ENCODE data around the gene SLC41A1. TPM values are rescaled to one million over a fixed set of nuclear protein-coding genes. Genes with fewer than 3 reads are reported as not detected.

Gene SLC41A1
- total RNA-seq, 1 experiment from 2014 or later = 49.7 TPM

- intact Hi-C loops (cut with micrococcal nuclease) = loop anchor here (10.0 kb wide), 1 partner anchor 48 kb away; no protein-coding TSS in a partner anchor
- ChIA-PET POLR2A (interaction anchor here (0.7 kb wide), 1 partner anchor 108 kb away, joined by 3 read pairs; no protein-coding TSS in a partner anchor), CTCF (interaction anchor here (1.1 to 1.2 kb wide), 2 partner anchors 19 to 141 kb away, joined by 3 to 4 read pairs; no protein-coding TSS in a partner anchor)
- no TSS peak for BruUV-seq (replicated peaks)
- peaks cover 17% of the 10 kb centered on the region for H3K27me3 Mint-ChIP-seq (ENCODE audit: insufficient read depth, unreplicated experiment)
- H3K4me1 Mint-ChIP-seq (ENCODE audit: insufficient read depth, unreplicated experiment) = peaks cover 7% of the 10 kb centered on the region
- no peak for DNase-seq (ENCODE audit: unreplicated experiment)
- no peak for TF ChIP-seq CTCF (IDR thresholded peaks at IDR 0.05; ENCODE audit: unreplicated experiment)
- H3K9me3 Mint-ChIP-seq (ENCODE audit: unreplicated experiment) = peaks cover 20% of the 10 kb centered on the region
- no peak overlapping the region for H3K4me3 Mint-ChIP-seq (ENCODE audit: unreplicated experiment)
- H3K36me3 Mint-ChIP-seq (ENCODE audit: insufficient read depth, unreplicated experiment) = no peaks in the 10 kb centered on the region
- no peak overlapping the region for H3K27ac Mint-ChIP-seq (ENCODE audit: low read depth, unreplicated experiment)
Observed at GRCh38 chr1:205856433-205856832, 43.4 kb upstream of the SLC41A1 start.

GRCh38 chr1:205852969-205853368, 40.0 kb upstream of the SLC41A1 start:
- CTCF ChIA-PET = interaction anchor here (0.6 to 1.0 kb wide), 5 partner anchors 23 to 912 kb away, joined by 3 to 5 read pairs (median 4); no protein-coding TSS in a partner anchor
- DNase-seq (ENCODE audit: unreplicated experiment) = no peak
- POLR2A ChIA-PET = interaction anchor here (1.2 to 1.7 kb wide), 2 partner anchors 12 to 14 kb away, joined by 3 to 8 read pairs; no protein-coding TSS in a partner anchor
- Mint-ChIP-seq H3K4me3 (ENCODE audit: unreplicated experiment) (no peak overlapping the region), H3K4me1 (ENCODE audit: insufficient read depth, unreplicated experiment) (peaks cover under 1% of the 10 kb centered on the region), H3K27me3 (ENCODE audit: insufficient read depth, unreplicated experiment) (peaks cover 10% of the 10 kb centered on the region), H3K9me3 (ENCODE audit: unreplicated experiment) (peaks cover 20% of the 10 kb centered on the region), H3K27ac (ENCODE audit: low read depth, unreplicated experiment) (no peak overlapping the region), H3K36me3 (ENCODE audit: insufficient read depth, unreplicated experiment) (no peaks in the 10 kb centered on the region)
- intact Hi-C loops (cut with micrococcal nuclease) = loop anchor here (10.0 kb wide), 1 partner anchor 52 kb away; no protein-coding TSS in a partner anchor
- BruUV-seq (replicated peaks) = no TSS peak
- no peak for TF ChIP-seq CTCF (IDR thresholded peaks at IDR 0.05; ENCODE audit: unreplicated experiment)

- no peak overlapping the region for H3K27ac Mint-ChIP-seq (ENCODE audit: low read depth, unreplicated experiment)
- ChIA-PET CTCF (interaction anchor here (0.8 kb wide), 1 partner anchor 22 kb away, joined by 3 read pairs; no protein-coding TSS in a partner anchor), POLR2A (interaction anchor here (0.6 to 1.7 kb wide), 5 partner anchors 9 to 142 kb away, joined by 3 to 8 read pairs (median 4); partner anchors contain the start of gene NUCKS1)
- H3K27me3 Mint-ChIP-seq (ENCODE audit: insufficient read depth, unreplicated experiment) = peaks cover 10% of the 10 kb centered on the region
- peaks cover 17% of the 10 kb centered on the region for H3K9me3 Mint-ChIP-seq (ENCODE audit: unreplicated experiment)
- no peaks in the 10 kb centered on the region for H3K36me3 Mint-ChIP-seq (ENCODE audit: insufficient read depth, unreplicated experiment)
- H3K4me3 Mint-ChIP-seq (ENCODE audit: unreplicated experiment) = no peak overlapping the region
- TF ChIP-seq CTCF (IDR thresholded peaks at IDR 0.05; ENCODE audit: unreplicated experiment) = no peak
- BruUV-seq (replicated peaks) = no TSS peak
- no peak for DNase-seq (ENCODE audit: unreplicated experiment)
- intact Hi-C loops (cut with micrococcal nuclease) = loop anchor here (10.0 kb wide), 1 partner anchor 53 kb away; no protein-coding TSS in a partner anchor
- H3K4me1 Mint-ChIP-seq (ENCODE audit: insufficient read depth, unreplicated experiment) = no peaks in the 10 kb centered on the region
Observed at GRCh38 chr1:205851993-205852392, 39.0 kb upstream of the SLC41A1 start.

- Mint-ChIP-seq H3K4me1 (ENCODE audit: insufficient read depth, unreplicated experiment) (no peaks in the 10 kb centered on the region), H3K27me3 (ENCODE audit: insufficient read depth, unreplicated experiment) (peaks cover 10% of the 10 kb centered on the region), H3K27ac (ENCODE audit: low read depth, unreplicated experiment) (no peak within 1 kb of the TSS), H3K4me3 (ENCODE audit: unreplicated experiment) (no peak within 1 kb of the TSS), H3K36me3 (ENCODE audit: insufficient read depth, unreplicated experiment) (no peaks in the 10 kb centered on the region), H3K9me3 (ENCODE audit: unreplicated experiment) (no peaks in the 10 kb centered on the region)
- no peak for TF ChIP-seq CTCF (IDR thresholded peaks at IDR 0.05; ENCODE audit: unreplicated experiment)
- ChIA-PET CTCF (interaction anchor here (0.8 to 1.0 kb wide), 2 partner anchors 9 to 58 kb away, joined by 3 to 4 read pairs; no protein-coding TSS in a partner anchor), POLR2A (interaction anchor here (0.7 kb wide), 1 partner anchor 250 kb away, joined by 3 read pairs; no protein-coding TSS in a partner anchor)
- DNase-seq (ENCODE audit: unreplicated experiment) = no peak
- no TSS peak for BruUV-seq (replicated peaks)
- intact Hi-C loops (cut with micrococcal nuclease) = loop anchor here (10.0 kb wide), 1 partner anchor 55 kb away; no protein-coding TSS in a partner anchor
Observed at GRCh38 chr1:205849619-205850355, 36.8 kb upstream of the SLC41A1 start, which contains the start of gene PM20D1. PM20D1 (minus strand) TSS chr1:205850132; CDS start chr1:205850072, 60 bp downstream.
